Keratinocyte (primary cell): ENCODE data around the gene STRN3. TPM values are rescaled to one million over a fixed set of nuclear protein-coding genes. Genes with fewer than 3 reads are reported as not detected.
"Not testable (repeated sequence)": the region's sequence is repeated elsewhere in the genome, so short reads cannot be mapped to it uniquely, and the experiment has no call there.

Experiments
- DNase-seq: peaks from one replicate; pipeline ENCODE4 v3.0.0-alpha.2; 2011; ENCODE audit warnings: low read depth, missing footprints, low spot score
- FAIRE-seq: peaks from 2 replicates; lab custom pipeline; 2011; peaks lifted over from hg19 to GRCh38; lab: Jason Lieb, UNC
- H2AFZ ChIP-seq: 2 replicates; pipeline ENCODE4 v1.6.0; 2012; ENCODE audit warnings: low read length, control low read depth, inconsistent platforms; ENCODE audit not compliant: control insufficient read depth
- H3K27ac ChIP-seq: 2 replicates; pipeline ENCODE4 v1.5.1; 2011; ENCODE audit warnings: low read length; ENCODE audit not compliant: control insufficient read depth, insufficient read depth
- H3K27me3 ChIP-seq: 3 replicates; pipeline ENCODE4 v1.6.0; 2011; ENCODE audit warnings: low read length; ENCODE audit not compliant: control insufficient read depth, insufficient read depth; ENCODE audit errors: extremely low read depth
- H3K36me3 ChIP-seq, 2 experiments: 2 replicates in 1 of 2; 3 replicates in 1 of 2; pipeline ENCODE4 v1.5.1; 2011; ENCODE audit warnings: low read length in 2 of 2, mild to moderate bottlenecking in 1 of 2; ENCODE audit not compliant: control insufficient read depth in 2 of 2, insufficient read depth in 2 of 2; ENCODE audit errors: extremely low read depth in 1 of 2
- H3K4me1 ChIP-seq: 3 replicates; pipeline ENCODE4 v1.5.1; 2011; ENCODE audit warnings: low read length; ENCODE audit not compliant: control insufficient read depth, insufficient read depth; ENCODE audit errors: extremely low read depth
- H3K4me2 ChIP-seq: 3 replicates; pipeline ENCODE4 v1.6.0; 2011; ENCODE audit warnings: low read depth, low read length; ENCODE audit not compliant: control insufficient read depth, insufficient read depth; ENCODE audit errors: extremely low read depth
- H3K4me3 ChIP-seq, 3 experiments: fragments of 200-600 bp in 1 of 3; sonication (generic) in 1 of 3; 2 replicates in 2 of 3; 3 replicates in 1 of 3; pipeline ENCODE4 v1.5.1; 2011 to 2016; ENCODE audit warnings: low read length in 3 of 3, mild to moderate bottlenecking in 3 of 3, control low read depth in 2 of 3, inconsistent platforms in 1 of 3, low read depth in 1 of 3, mixed read lengths in 1 of 3, mixed run types in 1 of 3, moderate library complexity in 1 of 3; ENCODE audit not compliant: control insufficient read depth in 2 of 3, insufficient read depth in 2 of 3; ENCODE audit errors: extremely low read depth in 1 of 3
- H3K79me2 ChIP-seq: 2 replicates; pipeline ENCODE4 v1.6.0; 2012; ENCODE audit warnings: low read length; ENCODE audit not compliant: control insufficient read depth, insufficient read depth
- H3K9ac ChIP-seq: 3 replicates; pipeline ENCODE4 v1.6.0; 2011; ENCODE audit warnings: low read length; ENCODE audit not compliant: control insufficient read depth, insufficient read depth; ENCODE audit errors: extremely low read depth
- H3K9me1 ChIP-seq: 3 replicates; pipeline ENCODE4 v1.6.0; 2011; ENCODE audit warnings: low read length; ENCODE audit not compliant: control insufficient read depth, insufficient read depth; ENCODE audit errors: extremely low read depth
- H3K9me3 ChIP-seq: 2 replicates; pipeline ENCODE4 v1.5.1; 2012; ENCODE audit warnings: low read depth, low read length; ENCODE audit not compliant: control insufficient read depth
- H4K20me1 ChIP-seq: 3 replicates; pipeline ENCODE4 v1.6.0; 2011; ENCODE audit warnings: low read length; ENCODE audit not compliant: control insufficient read depth, insufficient read depth; ENCODE audit errors: extremely low read depth
- EZH2 ChIP-seq: IDR thresholded peaks from one replicate; pipeline ENCODE4 v1.6.1; 2012; ENCODE audit warnings: inconsistent platforms, mild to moderate bottlenecking, low read length, moderate library complexity
- dilution Hi-C: fragments of 300-500 bp; cut with MboI; formaldehyde crosslinking; loops from one replicate; pipeline ENCODE4 v1.7.0; 2020; ENCODE audit warnings: low sequenced_read_pairs; ENCODE audit not compliant: extremely low pct_ligation_motif_present
- polyA plus RNA-seq, 5 experiments: library from polyadenylated mRNA; depleted of rRNA in 3 of 5; stranded (reverse) in 3 of 5; stranded (forward) in 1 of 5; unstranded in 1 of 5; fragments of >200 nt; gene quantifications; 1 replicate in 1 of 5; 2 replicates in 3 of 5; 3 replicates in 1 of 5; pipeline versions ENCODE4 v1.2.1 to v1.2.3, GENCODE V29; 2011 to 2012; ENCODE audit warnings: missing spikeins in 2 of 5, low read depth in 1 of 5, low replicate concordance in 1 of 5
- TF ChIP-seq, protein P1 (sequence below), 3 experiments: IDR thresholded peaks in 1 of 3; conservative IDR thresholded peaks in 1 of 3; optimal IDR thresholded peaks in 1 of 3; 2 replicates in 2 of 3; 3 replicates in 1 of 3; pipeline versions ENCODE3 to v1.5.1; 2011; ENCODE audit warnings: low read length in 3 of 3, mild to moderate bottlenecking in 3 of 3, moderate library complexity in 2 of 3, control low read depth in 1 of 3, inconsistent platforms in 1 of 3; ENCODE audit not compliant: insufficient read depth in 2 of 3; ENCODE audit errors: extremely low read depth in 1 of 3

Gene STRN3
- polyA plus RNA-seq, 1 donor (not counting 4 experiments of a cell fraction or from before 2014, with no cell fraction given): 38.1 TPM

GRCh38 chr14:31057701-31058364 is 31.7 kb upstream of the STRN3 start:
- FAIRE-seq: no peak
- peak overlapping the region; percentile 97 for H3K27ac ChIP-seq
- H3K4me1 ChIP-seq: peaks cover 46% of the 10 kb centered on the region

GRCh38 chr14:31057035-31057434 is 30.9 kb upstream of the STRN3 start:
- peak; percentile 75 for FAIRE-seq
- Histone ChIP-seq H3K27me3 (no peaks in the 10 kb centered on the region), H3K36me3 (no peaks in the 10 kb centered on the region), H2AFZ (no peak overlapping the region), H3K27ac (peak overlapping the region; percentile 97), H3K4me1 (peaks cover 46% of the 10 kb centered on the region), H3K9me3 (no peaks in the 10 kb centered on the region), H3K79me2 (no peaks in the 10 kb centered on the region), H3K4me3 (no peak overlapping the region), H4K20me1 (no peaks in the 10 kb centered on the region), H3K9me1 (no peaks in the 10 kb centered on the region), H3K9ac (no peak overlapping the region), H3K4me2 (peak overlapping the region; percentile 34)
- dilution Hi-C loops: no loop called here
- DNase-seq: no peak
- TF ChIP-seq EZH2: no peak
- TF ChIP-seq, protein P1, sequence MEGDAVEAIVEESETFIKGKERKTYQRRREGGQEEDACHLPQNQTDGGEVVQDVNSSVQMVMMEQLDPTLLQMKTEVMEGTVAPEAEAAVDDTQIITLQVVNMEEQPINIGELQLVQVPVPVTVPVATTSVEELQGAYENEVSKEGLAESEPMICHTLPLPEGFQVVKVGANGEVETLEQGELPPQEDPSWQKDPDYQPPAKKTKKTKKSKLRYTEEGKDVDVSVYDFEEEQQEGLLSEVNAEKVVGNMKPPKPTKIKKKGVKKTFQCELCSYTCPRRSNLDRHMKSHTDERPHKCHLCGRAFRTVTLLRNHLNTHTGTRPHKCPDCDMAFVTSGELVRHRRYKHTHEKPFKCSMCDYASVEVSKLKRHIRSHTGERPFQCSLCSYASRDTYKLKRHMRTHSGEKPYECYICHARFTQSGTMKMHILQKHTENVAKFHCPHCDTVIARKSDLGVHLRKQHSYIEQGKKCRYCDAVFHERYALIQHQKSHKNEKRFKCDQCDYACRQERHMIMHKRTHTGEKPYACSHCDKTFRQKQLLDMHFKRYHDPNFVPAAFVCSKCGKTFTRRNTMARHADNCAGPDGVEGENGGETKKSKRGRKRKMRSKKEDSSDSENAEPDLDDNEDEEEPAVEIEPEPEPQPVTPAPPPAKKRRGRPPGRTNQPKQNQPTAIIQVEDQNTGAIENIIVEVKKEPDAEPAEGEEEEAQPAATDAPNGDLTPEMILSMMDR (optimal IDR thresholded peaks at IDR 0.05 in 1 of 3, IDR thresholded peaks at IDR 0.05 in 1 of 3, conservative IDR thresholded peaks at IDR 0.05 in 1 of 3; ENCODE audit: extremely low read depth in 1 of 3, insufficient read depth in 2 of 3, low read length in 3 of 3): no peak

More at GRCh38 chr14:31057701-31058364, 31.7 kb upstream of the STRN3 start:
- dilution Hi-C loops: no loop called here
- no peak overlapping the region for H3K9ac ChIP-seq
- no peak overlapping the region for H3K4me2 ChIP-seq
- TF ChIP-seq EZH2: no peak
- TF ChIP-seq, protein P1 (optimal IDR thresholded peaks at IDR 0.05 in 1 of 3, IDR thresholded peaks at IDR 0.05 in 1 of 3, conservative IDR thresholded peaks at IDR 0.05 in 1 of 3; ENCODE audit: extremely low read depth in 1 of 3, insufficient read depth in 2 of 3, low read length in 3 of 3): no peak
- no peak overlapping the region for H3K4me3 ChIP-seq
- DNase-seq: no peak
- no peaks in the 10 kb centered on the region for H3K9me3 ChIP-seq
- H2AFZ ChIP-seq: no peak overlapping the region
- no peaks in the 10 kb centered on the region for H3K36me3 ChIP-seq
- no peaks in the 10 kb centered on the region for H4K20me1 ChIP-seq
- H3K79me2 ChIP-seq: no peaks in the 10 kb centered on the region
- H3K9me1 ChIP-seq: no peaks in the 10 kb centered on the region
- no peaks in the 10 kb centered on the region for H3K27me3 ChIP-seq

DNA sequence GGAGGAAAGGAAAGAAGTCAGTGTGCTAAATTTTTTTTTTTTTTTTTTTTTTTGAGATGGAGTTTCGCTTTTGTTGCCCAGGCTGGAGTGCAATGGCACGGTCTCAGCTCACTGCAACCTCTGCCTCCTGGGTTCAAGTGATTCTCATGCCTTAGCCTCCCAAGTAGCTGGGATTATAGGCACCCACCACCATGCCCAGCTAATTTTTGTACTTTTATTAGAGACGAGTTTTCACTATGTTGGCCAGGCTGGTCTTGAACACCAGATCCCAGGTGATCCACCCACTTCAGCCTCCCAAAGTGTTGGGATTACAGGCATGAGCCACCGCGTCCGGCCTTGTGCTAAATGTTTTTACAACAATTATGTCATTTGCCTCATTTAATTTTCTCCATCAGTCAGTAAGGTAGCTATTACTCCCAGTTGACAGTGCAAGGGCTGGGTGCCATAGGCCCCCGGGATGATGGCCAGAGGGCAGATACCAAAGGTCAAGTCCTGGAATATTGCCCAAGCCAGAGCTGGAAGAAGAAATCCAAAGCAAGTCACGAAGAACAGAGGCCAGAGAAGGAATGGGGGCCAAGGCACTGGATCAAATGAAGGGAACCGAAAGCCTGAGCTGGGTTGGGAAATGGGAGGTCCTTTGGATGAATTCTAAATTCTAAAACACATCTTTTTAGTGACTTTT is 26.9 kb upstream of the STRN3 start:
- H3K4me2 ChIP-seq, H3K27me3 ChIP-seq, H3K79me2 ChIP-seq, H4K20me1 ChIP-seq, H3K9me3 ChIP-seq, H3K9me1 ChIP-seq, H3K9ac ChIP-seq, H3K27ac ChIP-seq, dilution Hi-C loops, DNase-seq, H2AFZ ChIP-seq, H3K4me3 ChIP-seq, H3K36me3 ChIP-seq, FAIRE-seq: not testable (repeated sequence)
- H3K4me1 ChIP-seq: peaks cover 26% of the 10 kb centered on the region
